Measurements from ENCODE around the gene BTBD16.

BTBD16 gene

GRCh38 chr10:122379041-122379440 is 107.9 kb downstream of the BTBD16 start:
- Histone ChIP-seq H3K9me3 (no peaks in the 10 kb centered on the region), H3K27me3 (peaks cover 57% of the 10 kb centered on the region), H3K4me1 (ENCODE audit: control insufficient read depth in 1 of 2, insufficient read depth in 1 of 2, low read depth in 1 of 2, low read length in 1 of 2) (peaks cover 14 to 15% of the 10 kb centered on the region in 2 experiments), H3K4me3 (ENCODE audit: low read depth in 1 of 2, low read length in 1 of 2) (no peak overlapping the region), H3K36me3 (no peaks in the 10 kb centered on the region), H3K27ac (no peak overlapping the region)
- no peak for TF ChIP-seq CTCF (IDR thresholded peaks at IDR 0.05)

GRCh38 chr10:122379537-122379936 is 108.4 kb downstream of the BTBD16 start:
- Histone ChIP-seq H3K4me1 (ENCODE audit: control insufficient read depth in 1 of 2, insufficient read depth in 1 of 2, low read depth in 1 of 2, low read length in 1 of 2) (peaks cover 9 to 10% of the 10 kb centered on the region in 2 experiments), H3K27me3 (peaks cover 52% of the 10 kb centered on the region), H3K27ac (no peak overlapping the region), H3K36me3 (no peaks in the 10 kb centered on the region), H3K9me3 (no peaks in the 10 kb centered on the region), H3K4me3 (ENCODE audit: low read depth in 1 of 2, low read length in 1 of 2) (no peak overlapping the region)
- no peak for TF ChIP-seq CTCF (IDR thresholded peaks at IDR 0.05)

GRCh38 chr10:122380703-122381102 is 109.6 kb downstream of the BTBD16 start:
- no peak overlapping the region for H3K4me3 ChIP-seq (ENCODE audit: low read depth in 1 of 2, low read length in 1 of 2)

GRCh38 chr10:122381680-122382079 is 110.6 kb downstream of the BTBD16 start:
- H3K36me3 ChIP-seq = no peaks in the 10 kb centered on the region
- no peak overlapping the region for H3K4me3 ChIP-seq (ENCODE audit: low read depth in 1 of 2, low read length in 1 of 2)
- no peak overlapping the region for H3K27ac ChIP-seq
- TF ChIP-seq CTCF (IDR thresholded peaks at IDR 0.05) = no peak
- no peaks in the 10 kb centered on the region for H3K9me3 ChIP-seq
- H3K27me3 ChIP-seq = peaks cover 31% of the 10 kb centered on the region
- no peaks in the 10 kb centered on the region for H3K4me1 ChIP-seq (ENCODE audit: control insufficient read depth in 1 of 2, insufficient read depth in 1 of 2, low read depth in 1 of 2, low read length in 1 of 2)

More at GRCh38 chr10:122380703-122381102, 109.6 kb downstream of the BTBD16 start:
- Histone ChIP-seq H3K27ac (no peak overlapping the region), H3K36me3 (no peaks in the 10 kb centered on the region), H3K9me3 (no peaks in the 10 kb centered on the region), H3K4me1 (ENCODE audit: control insufficient read depth in 1 of 2, insufficient read depth in 1 of 2, low read depth in 1 of 2, low read length in 1 of 2) (peaks cover 0 to 2% of the 10 kb centered on the region in 2 experiments), H3K27me3 (peaks cover 41% of the 10 kb centered on the region)
- TF ChIP-seq CTCF (IDR thresholded peaks at IDR 0.05) = no peak

- H3K4me1 ChIP-seq (ENCODE audit: control insufficient read depth in 1 of 2, insufficient read depth in 1 of 2, low read depth in 1 of 2, low read length in 1 of 2) = no peaks in the 10 kb centered on the region
- H3K27ac ChIP-seq = no peak overlapping the region
- no peak for TF ChIP-seq CTCF (IDR thresholded peaks at IDR 0.05)
- no peaks in the 10 kb centered on the region for H3K36me3 ChIP-seq
- H3K4me3 ChIP-seq (ENCODE audit: low read depth in 1 of 2, low read length in 1 of 2) = no peak overlapping the region
- H3K9me3 ChIP-seq = no peaks in the 10 kb centered on the region
- H3K27me3 ChIP-seq = no peaks in the 10 kb centered on the region
Observed at GRCh38 chr10:122386514-122386913, 115.4 kb downstream of the BTBD16 start.

- Histone ChIP-seq H3K9me3 (no peaks in the 10 kb centered on the region), H3K36me3 (no peaks in the 10 kb centered on the region), H3K27ac (no peak overlapping the region), H3K27me3 (no peaks in the 10 kb centered on the region), H3K4me1 (ENCODE audit: control insufficient read depth in 1 of 2, insufficient read depth in 1 of 2, low read depth in 1 of 2, low read length in 1 of 2) (no peaks in the 10 kb centered on the region), H3K4me3 (ENCODE audit: low read depth in 1 of 2, low read length in 1 of 2) (no peak overlapping the region)
- TF ChIP-seq CTCF (IDR thresholded peaks at IDR 0.05) = no peak
Observed at GRCh38 chr10:122387572-122387971, 116.5 kb downstream of the BTBD16 start.
